HG02840 (cell line): ENCODE results near the gene RBM42.
"Not testable (repeated sequence)": the region's sequence is repeated elsewhere in the genome, so short reads cannot be mapped to it uniquely, and the experiment has no call there.

Experiments
- ATAC-seq: cut with Tn5 transposase; IDR thresholded peaks from one replicate; pipeline ENCODE4 v1.9.1; 2021; ENCODE audit warnings: mild to moderate bottlenecking, moderate library complexity, moderate number of reproducible peaks; ENCODE audit not compliant: unreplicated experiment, low FRiP score

RBM42 gene

DNA sequence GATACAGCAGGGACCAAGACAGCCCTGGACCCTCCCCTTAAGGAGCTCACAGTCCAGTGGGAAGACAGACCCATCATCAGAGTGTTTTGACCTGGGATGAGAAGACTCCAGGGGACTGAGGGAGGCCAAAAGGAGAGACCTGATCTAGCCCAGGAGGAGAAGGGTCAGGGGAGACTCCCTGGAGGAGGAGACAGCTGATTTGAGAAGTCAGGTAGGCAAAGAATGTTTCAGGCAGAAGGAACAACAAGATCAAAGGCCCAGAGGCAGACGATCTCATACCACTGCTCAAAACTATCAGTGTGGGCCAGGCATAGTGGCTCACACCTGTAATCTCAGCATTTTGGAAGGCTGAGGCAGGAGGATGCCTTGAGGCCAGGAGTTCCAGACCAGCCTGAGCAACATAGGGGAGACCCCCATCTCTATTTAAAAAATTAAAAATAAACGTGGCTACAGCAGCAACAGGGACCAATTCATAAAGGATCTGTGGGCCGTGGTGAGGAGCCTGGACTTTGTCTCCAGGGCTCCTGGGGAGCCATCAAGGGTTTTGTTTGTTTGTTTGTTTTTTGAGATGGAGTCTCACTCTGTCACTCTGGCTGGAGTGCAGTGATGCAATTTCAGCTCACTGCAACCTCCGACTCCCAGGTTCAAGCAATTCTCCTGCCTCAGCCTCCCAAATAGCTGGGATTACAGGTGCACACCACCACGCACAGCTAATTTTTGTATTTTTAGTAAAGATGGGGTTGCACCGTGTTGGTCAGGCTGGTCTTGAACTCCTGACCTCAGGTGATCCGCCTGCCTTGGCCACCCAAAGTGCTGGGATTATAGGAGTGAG, 17.1 kb downstream of the RBM42 start:
- ATAC-seq = no peak

DNA sequence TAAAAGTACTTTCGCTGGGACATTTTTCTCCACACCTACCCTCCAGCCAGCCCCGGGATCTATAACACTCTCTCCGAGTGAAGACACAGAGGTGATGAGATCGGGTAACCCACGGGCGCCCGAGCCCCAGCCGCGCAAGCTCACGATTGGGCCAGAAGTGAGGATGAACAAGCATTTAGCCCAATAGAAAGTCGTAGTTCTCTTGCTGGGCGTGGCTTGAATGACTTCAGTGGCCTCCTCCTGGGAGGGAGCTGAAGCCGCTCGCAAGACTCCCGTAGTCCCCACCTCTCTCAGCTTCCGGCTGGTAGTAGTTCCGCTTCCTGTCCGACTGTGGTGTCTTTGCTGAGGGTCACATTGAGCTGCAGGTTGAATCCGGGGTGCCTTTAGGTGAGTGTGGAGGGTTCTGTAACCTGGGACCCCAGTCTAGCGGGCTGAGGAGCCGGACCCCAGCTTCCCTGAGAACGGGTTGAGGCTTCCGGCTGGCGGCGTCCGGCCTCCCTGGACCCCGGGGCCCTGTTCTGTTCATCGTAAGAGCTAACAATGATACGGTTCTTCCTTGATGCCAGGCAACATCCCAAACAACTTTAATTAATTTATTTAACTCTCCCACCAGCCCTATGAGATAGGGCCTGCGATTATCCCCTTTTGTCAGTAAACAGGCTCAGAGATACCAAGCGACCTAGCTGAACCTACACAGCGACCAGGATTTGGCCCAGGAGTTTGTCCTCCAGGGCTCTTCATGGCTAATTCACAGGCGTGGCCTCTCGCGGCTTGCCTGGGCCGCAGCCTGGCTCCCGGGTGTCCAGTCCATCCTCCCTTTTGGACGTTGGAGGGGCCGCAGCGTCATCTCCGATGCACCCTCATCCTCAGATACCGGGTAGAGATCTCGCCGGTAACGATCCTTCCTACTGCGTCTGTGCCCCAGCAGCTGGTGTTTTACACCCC, 19.5 kb downstream of the RBM42 start, which contains the start of gene COX6B1:
Gene COX6B1, plus strand, starts transcription at position 307 of the 945 bp plus-strand sequence. CDS start 2,921 bp downstream, outside the sequence.
- ATAC-seq = peak; percentile 51

DNA sequence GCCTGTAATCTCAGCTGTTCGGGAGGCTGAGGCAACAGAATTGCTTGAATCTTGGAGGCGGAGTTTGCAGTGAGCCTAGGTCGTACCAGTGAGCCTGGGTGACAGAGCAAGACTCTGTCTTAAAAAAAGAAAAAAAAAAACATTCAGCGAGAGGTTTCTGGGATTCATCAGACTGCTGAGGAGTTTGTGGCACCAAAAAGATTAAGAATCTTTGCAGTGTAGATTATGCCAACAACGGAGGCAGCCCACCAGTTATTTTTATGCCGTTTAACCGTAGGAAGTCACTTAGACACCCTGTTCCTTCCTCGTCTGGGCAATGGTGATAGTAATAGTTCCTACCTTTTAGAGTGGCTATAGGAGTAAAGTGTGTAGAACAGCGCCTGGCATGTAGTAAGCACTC, 21.7 kb downstream of the RBM42 start:
- ATAC-seq = no peak

DNA sequence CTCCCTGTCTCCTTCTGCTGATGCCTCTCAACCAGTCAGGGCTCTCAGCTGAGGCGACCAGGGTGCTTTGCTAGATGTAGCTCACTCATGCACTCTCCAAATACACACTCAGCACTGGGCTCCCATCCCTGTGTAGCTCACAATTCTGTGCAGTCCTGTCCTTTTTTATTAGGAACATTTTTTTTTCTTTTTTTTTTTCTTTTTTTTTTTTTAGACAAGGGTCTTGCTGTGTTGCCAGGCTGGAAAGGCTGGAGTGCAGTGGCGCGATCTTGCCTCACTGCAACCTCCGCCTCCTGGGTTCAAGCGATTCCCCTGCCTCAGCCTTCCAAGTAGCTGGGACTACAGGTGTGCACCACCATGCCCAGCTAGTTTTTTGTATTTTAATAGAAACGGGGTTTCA, 26.0 kb downstream of the RBM42 start:
- ATAC-seq = not testable (repeated sequence)

DNA sequence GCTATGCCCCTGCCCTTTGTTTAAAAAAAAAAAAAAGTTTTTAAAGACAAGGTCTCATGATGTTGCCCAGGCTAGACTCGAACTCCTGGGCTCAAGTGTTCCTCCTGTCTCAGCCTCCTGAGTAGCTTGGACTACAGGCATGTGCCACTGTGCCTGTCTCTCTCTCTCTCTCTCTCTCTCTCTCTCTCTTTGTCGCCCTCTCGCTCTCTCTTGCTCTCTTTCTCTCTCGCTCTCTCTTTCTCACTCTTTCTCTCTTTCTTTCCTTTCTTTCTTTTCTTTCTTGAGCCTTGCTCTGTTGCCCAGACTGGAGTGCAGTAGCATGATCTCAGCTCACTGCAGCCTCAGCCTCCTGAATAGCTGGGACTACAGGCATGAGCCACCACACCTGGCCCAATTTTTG, 26.8 kb downstream of the RBM42 start:
- no peak for ATAC-seq

DNA sequence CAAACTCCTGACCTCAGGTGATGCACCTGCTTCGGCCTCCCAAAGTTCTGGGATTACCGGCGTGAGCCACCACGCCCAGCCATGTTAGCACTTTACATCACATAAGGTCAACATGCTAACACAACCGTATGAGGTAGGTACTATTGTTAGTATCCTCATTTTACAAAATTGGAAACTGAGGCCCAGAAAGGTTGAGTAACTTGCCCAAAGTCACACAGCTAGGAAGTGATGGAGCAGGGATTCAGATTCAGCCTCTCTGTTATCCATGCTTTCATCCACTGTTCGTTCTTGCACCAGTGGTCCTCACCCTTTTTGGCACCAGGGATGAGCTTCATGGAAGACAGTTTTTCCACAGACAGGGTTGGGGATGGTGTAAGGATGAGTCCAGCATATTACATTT, 27.9 kb downstream of the RBM42 start:
- ATAC-seq = no peak

DNA sequence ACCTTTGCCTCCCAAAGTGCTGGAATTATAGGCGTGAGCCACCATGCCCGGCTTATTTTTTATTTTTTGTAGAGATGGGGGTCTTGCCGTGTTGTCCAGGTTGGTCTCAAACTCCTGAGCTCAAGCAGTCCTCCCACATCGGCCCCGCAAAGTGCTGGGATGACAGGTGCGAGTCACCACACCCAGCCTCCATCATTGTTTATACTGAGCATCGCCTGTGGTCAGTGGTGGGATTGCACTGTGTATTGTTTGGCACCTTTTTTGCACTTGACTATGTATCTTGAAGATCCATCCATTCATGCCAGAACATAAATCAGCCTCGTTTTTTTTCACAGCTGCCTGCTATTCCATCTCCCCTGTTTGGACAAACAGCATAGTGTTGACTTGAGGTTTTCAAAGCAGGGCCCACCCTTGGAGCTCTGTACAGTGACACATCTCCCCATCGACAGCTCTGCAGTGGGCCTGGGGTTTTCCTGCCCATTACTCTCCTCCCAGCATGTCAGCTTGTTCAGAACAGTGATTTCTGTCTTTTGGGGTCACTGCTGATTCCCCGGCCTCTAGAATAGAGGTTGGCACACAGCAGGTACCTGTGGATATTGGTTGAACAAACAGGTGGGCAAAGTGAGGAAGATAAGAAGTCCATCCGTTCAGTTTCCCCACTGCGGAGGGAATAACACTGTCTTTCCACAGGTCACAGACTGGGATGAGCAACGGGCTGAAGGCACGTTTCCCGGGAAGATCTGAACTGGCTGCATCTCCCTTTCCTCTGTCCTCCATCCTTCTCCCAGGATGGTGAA, 29.3 kb downstream of the RBM42 start:
- ATAC-seq = no peak

DNA sequence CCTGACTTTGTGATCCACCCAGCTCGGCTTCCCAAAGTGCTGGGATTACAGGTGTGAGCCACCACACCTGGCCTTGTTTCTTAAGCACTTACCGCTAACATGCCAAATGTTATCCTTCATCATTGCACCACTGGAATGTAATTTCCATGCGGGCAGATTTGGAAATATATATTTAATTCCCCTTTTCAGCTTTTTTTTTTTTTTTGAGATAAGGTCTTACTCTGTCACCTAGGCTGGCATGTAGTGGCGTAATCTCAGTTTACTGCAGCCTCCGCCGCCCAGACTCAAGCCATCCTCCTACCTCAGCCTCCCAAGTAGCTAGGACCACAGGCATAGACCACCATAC, 33.1 kb downstream of the RBM42 start:
- ATAC-seq = no peak

DNA sequence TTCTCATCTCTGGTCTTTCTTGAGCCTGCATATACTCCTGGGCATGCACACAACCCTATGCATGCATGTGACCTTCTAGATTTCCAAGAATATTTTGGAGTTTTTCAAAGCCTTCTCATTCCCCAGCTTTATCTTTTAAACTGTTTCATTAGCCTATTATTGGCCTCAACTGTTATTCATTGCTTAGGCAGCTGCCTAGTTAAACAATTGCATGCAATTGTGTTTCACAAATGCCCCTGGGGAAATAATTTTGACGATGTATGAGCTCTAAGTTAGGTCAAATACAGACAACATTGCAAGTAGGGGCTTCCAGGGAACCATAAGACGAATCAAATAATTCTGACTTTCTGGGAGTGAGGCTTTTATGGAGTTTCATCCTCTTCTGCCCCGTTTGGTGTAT, 35.1 kb downstream of the RBM42 start:
- ATAC-seq = no peak

DNA sequence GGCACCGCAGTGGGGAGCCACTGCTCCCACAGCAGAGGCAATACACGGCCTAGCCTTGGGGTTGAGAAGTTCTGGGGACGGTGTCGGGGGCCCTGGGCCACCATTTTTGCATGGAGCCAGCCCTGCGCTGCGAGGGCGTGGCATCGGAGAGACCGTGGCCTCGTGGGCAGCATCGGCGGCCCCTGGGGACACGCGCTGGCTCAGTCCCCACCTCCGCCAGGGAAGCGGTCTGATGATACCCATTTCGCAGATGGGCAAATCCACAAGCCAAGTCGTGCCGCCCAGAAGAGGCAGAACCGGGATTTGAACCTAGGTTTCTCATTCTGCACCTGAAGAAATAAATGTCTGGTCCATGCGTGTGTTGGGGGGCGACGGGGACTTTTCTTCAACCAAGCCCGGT, 36.3 kb downstream of the RBM42 start:
- no peak for ATAC-seq

DNA sequence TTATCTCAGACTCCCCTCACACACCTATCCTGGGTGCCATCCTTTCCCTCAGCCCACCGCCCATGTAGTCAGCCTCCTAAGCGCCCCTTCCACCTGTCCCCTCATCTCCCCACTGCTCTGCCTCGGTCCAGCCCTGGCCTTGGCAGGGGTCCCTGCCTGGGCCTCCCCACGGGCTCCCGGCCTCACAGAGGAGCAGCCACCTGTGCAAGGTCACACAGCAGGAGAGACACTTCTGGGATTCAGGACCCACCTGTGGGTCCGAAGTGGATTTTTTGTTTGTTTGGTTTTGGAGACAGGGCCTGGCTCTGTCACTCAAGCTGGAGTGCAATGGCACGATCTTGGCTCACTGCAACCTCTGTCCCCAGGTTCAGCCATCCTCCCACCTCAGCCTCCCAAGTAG, 36.8 kb downstream of the RBM42 start:
- no peak for ATAC-seq

DNA sequence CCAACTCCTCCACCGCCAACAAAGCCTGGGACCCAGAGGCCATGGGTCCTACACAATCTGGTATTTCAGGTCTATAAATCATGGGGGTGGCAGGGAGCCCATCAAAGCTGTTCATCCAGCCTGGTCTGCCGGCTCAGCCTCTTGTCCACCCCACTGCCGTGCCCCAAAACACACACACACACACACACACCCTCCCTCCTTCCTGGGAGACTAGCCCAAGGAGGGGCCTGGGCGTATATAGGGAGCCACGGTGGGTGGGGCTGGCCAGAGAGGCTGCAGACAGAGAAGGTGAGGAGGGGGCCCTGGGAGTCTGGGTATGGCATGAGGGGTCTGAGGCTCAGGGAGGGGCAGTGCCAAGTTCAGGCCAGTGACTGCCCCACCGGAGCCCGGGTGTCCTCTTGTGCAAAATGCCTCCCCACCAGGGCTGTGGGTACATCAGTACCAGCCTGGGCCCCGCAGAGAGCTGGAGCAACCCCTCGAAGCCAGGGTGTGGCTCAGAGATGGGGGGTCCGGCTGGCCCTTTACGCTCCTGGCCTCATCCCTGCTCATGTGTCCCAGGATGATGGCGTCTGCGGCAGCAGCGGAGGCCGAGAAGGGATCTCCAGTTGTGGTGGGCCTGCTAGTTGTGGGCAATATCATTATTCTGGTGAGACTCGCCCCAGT, 37.5 kb downstream of the RBM42 start, which contains the start of gene UPK1A:
Gene UPK1A, plus strand, starts transcription at position 267 of the 663 bp plus-strand sequence. Its CDS starts 296 bp downstream, at position 563.
- ATAC-seq = no peak

DNA sequence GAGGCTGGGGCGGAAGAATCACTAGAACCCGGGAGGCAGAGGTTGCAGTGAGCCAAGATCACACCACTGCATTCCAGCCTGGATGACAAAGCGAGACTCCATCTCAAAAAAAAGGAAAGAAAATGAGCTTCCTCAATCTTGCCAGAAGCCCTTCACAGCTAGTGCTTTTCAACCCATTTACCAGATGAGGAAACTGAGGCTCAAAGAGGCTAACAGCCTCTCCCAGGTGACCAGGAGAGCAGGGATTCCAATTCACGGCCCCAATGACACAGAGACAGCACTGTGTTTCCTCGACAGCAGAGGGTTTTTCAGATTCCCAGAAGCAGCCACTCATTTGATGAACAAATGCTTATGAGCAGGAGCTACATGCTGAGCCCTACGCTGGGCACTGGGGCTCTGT, 40.7 kb downstream of the RBM42 start:
- ATAC-seq = no peak

DNA sequence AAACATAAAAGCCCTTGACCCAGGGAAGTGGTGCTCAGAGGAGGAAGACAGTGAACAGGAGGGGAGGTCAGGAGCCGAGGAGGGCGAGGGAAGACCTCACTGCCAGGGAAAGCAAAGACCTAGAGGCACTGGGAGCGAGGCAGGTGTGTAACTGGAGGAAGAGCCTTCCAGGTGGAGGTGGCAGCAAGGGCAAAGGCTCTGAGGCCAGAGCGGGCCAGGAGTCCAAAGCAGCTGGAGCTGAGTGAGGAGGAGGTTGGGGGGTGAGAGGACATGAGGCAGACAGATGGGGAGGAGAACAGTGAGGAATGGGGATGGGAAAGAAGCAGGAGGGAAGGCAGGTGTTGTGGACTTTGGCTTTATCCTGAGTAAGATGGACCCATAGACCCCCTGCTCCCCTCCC, 41.1 kb downstream of the RBM42 start:
- ATAC-seq = no peak

DNA sequence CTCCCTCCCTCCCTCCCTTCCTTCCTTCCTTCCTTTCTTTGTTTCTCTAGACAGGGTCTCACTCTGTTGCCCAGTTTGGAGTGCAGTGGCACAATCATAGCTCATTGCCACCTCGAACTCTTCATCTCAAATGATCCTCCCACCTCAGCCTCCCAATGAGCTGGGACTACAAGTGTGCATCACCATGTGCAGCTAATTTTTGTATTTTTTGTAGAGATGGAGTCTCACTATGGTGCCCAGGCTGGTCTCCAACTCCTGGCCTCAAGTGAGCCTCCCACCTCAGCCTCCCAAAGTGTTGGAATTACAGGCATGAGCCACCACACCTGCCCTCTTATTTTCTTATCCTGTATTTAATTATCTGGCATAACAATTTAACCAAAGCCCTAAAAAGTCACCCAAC, 41.9 kb downstream of the RBM42 start:
- no peak for ATAC-seq

DNA sequence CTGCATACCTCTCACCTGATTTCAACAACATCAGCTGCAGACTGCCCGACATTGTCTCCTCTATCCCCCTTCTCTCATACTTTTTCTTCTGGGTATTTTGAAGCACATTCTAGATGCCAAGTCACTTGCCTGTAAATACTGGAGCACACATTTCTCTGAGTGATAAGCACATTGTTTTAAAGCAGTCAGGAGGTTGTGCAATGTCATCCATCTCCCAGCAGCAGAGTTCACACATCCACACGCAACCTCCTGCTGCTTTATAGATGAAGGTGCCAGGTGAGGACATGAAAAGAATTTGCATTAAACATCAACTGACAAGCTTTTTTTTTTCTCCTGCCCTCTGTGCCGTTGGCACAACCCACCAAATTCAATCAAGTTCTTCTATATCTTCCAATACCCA, 43.0 kb downstream of the RBM42 start:
- ATAC-seq = no peak

DNA sequence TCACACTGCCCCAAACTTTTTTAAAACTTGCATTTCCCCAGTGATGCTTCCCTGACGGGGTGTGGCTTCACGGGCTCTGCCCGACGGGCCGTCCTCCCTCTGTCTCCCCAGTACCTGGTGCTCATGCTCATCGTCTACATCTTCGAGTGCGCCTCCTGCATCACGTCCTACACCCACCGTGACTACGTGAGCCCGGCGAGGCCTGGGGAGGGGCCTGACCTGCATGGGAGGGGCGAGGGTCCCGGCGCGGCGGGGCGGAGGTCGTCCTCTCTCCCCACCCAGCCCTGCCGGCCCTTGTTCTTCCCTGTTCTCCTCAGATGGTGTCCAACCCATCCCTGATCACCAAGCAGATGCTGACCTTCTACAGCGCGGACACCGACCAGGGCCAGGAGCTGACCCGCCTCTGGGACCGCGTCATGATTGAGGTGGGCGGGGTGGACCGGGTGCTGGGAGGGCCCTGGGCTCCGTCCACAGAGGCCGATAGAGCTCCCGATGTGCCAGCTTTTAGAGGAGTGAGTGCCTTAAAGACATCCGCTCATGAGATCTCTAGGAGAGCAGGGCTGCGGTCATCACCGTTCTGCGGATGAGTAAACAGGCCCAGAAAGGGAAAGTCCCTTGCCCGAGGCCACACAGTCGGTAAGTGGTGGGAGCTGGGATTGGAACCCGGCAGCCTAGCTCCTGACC, 44.4 kb downstream of the RBM42 start:
- no peak for ATAC-seq

DNA sequence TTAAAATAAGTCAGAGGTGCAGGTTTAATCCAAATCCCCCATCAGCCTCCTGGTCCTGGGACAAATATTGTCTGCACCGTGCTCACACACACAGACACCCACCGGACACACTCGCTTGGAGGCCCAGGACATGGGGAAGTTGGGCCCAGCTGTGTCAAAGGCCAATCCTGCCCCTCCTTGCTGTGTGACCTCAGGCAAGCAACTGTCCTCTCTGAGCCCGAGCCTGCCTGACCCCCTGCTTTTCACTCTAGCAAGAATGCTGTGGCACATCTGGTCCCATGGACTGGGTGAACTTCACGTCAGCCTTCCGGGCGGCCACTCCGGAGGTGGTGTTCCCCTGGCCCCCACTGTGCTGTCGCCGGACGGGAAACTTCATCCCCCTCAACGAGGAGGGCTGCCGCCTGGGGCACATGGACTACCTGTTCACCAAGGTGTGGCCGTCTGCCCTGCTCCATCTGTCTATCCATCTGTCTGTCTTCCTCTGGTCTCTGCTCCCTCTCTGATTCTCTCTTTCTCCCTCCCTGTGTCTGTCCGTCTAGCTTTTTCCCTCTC, 46.8 kb downstream of the RBM42 start:
- ATAC-seq = no peak
